Measurements from ENCODE around the gene PRAC2. TPM values are rescaled to one million over a fixed set of nuclear protein-coding genes. Genes with fewer than 3 reads are reported as not detected.

The PRAC2 gene
- total RNA-seq, 1 experiment from 2014 or later, result not detected

DNA sequence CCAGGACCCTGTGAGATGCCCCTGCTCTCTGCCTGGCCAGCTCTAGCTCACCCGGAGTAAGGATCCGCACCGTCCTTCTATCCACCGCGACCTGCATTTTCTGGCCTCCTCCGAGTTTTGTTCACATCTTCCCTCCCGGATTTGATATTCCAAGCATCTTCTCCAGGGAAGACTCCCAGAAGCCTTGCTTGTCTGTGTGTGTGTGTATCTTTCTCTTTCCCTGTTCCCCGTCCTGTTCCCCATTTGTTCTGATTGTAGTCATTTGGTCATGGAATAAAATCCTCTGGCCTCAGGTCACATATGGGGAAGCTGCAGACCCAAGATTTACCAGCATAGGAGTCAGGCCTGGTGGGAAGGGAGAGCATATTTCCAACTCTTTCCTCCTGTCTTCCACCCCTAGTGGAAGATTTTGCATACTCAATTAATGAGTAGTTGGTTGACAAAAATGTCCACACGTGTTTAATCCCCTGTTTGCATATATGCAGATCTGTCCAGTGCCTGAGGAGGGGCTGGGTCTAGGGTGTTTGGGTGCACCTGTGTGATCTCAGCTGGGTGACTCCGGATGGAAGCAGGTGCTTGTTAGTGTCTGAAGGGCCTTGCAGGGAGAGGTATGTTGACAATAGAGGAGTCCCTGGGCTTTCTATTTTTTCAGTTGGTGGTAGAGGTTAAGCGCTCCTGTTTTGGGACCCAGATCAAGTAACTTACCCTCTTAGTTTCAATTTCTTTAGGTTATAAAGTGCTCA, 2.5 kb upstream of the PRAC2 start:
- Histone ChIP-seq H3K36me3 (ENCODE audit: control insufficient read depth, insufficient read depth, low read length) (no peaks in the 10 kb centered on the region), H3K4me1 (ENCODE audit: control insufficient read depth, insufficient read depth, low read length) (no peaks in the 10 kb centered on the region; the same call in 1 of the 2 replicates), H3K27me3 (ENCODE audit: control insufficient read depth, insufficient read depth, low read length) (no peaks in the 10 kb centered on the region), H3K27ac (ENCODE audit: low read length) (no peak overlapping the region), H3K9me3 (ENCODE audit: control insufficient read depth, insufficient read depth, low read depth, low read length) (no peaks in the 10 kb centered on the region), H3K4me3 (ENCODE audit: low read depth in 2 of 2, low read length in 2 of 2) (no peak overlapping the region)
- TF ChIP-seq POLR2AphosphoS5 (IDR thresholded peaks at IDR 0.05; ENCODE audit: low read depth, low read length), result no peak
- no peak for TF ChIP-seq SIN3A (IDR thresholded peaks at IDR 0.05; ENCODE audit: borderline replicate concordance, insufficient read depth, low read depth, low read length)
- TF ChIP-seq TCF7L2 (IDR thresholded peaks at IDR 0.05; ENCODE audit: low read depth, low read length), result no peak
- TF ChIP-seq, protein P1, sequence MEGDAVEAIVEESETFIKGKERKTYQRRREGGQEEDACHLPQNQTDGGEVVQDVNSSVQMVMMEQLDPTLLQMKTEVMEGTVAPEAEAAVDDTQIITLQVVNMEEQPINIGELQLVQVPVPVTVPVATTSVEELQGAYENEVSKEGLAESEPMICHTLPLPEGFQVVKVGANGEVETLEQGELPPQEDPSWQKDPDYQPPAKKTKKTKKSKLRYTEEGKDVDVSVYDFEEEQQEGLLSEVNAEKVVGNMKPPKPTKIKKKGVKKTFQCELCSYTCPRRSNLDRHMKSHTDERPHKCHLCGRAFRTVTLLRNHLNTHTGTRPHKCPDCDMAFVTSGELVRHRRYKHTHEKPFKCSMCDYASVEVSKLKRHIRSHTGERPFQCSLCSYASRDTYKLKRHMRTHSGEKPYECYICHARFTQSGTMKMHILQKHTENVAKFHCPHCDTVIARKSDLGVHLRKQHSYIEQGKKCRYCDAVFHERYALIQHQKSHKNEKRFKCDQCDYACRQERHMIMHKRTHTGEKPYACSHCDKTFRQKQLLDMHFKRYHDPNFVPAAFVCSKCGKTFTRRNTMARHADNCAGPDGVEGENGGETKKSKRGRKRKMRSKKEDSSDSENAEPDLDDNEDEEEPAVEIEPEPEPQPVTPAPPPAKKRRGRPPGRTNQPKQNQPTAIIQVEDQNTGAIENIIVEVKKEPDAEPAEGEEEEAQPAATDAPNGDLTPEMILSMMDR (IDR thresholded peaks at IDR 0.05), result no peak
- TF ChIP-seq, protein P2, sequence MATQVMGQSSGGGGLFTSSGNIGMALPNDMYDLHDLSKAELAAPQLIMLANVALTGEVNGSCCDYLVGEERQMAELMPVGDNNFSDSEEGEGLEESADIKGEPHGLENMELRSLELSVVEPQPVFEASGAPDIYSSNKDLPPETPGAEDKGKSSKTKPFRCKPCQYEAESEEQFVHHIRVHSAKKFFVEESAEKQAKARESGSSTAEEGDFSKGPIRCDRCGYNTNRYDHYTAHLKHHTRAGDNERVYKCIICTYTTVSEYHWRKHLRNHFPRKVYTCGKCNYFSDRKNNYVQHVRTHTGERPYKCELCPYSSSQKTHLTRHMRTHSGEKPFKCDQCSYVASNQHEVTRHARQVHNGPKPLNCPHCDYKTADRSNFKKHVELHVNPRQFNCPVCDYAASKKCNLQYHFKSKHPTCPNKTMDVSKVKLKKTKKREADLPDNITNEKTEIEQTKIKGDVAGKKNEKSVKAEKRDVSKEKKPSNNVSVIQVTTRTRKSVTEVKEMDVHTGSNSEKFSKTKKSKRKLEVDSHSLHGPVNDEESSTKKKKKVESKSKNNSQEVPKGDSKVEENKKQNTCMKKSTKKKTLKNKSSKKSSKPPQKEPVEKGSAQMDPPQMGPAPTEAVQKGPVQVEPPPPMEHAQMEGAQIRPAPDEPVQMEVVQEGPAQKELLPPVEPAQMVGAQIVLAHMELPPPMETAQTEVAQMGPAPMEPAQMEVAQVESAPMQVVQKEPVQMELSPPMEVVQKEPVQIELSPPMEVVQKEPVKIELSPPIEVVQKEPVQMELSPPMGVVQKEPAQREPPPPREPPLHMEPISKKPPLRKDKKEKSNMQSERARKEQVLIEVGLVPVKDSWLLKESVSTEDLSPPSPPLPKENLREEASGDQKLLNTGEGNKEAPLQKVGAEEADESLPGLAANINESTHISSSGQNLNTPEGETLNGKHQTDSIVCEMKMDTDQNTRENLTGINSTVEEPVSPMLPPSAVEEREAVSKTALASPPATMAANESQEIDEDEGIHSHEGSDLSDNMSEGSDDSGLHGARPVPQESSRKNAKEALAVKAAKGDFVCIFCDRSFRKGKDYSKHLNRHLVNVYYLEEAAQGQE (IDR thresholded peaks at IDR 0.05; ENCODE audit: insufficient read depth in 1 of 2, low read depth in 2 of 2, low read length in 1 of 2), result no peak
- BruUV-seq (replicated peaks), result no TSS peak
- POLR2A ChIA-PET, result no interaction called here
- in situ Hi-C loops (cut with HindIII; ENCODE audit: low pct_unique_long_range_greater_than_20kb, low sequenced_read_pairs), result no loop called here
- DNase-seq (ENCODE audit: low read depth, low spot score), result no peak
- CTCF ChIA-PET, result no interaction called here
- intact Hi-C loops (cut with micrococcal nuclease; ENCODE audit: unreplicated experiment), result loop anchor here (5.0 kb wide), 1 partner anchor 43 kb away; no protein-coding TSS in a partner anchor
- no peak for ATAC-seq

DNA sequence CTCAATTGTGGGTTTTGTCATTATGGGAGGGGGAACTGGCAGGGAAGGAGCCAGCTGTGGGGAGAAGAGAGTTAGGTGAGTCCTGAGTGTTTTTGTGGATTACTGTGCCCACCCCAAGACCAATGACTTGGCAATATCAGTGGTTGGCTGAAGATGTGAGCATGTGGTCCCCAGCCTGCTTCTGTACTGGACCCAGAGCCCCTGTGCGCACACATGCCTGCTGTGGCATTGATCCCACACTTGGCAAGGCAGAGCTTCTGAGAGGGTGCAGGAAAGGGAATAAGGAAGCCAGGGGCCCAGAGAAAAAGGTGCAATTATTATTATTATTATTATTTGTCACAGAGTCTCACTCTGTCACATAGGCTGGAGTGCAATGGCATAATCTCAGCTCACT, 2.0 kb upstream of the PRAC2 start:
- H3K4me1 ChIP-seq (ENCODE audit: control insufficient read depth, insufficient read depth, low read length), result no peaks in the 10 kb centered on the region; the same call in 1 of the 2 replicates
- no peaks in the 10 kb centered on the region for H3K27me3 ChIP-seq (ENCODE audit: control insufficient read depth, insufficient read depth, low read length)
- H3K27ac ChIP-seq (ENCODE audit: low read length), result no peak overlapping the region
- TF ChIP-seq POLR2AphosphoS5 (IDR thresholded peaks at IDR 0.05; ENCODE audit: low read depth, low read length), result no peak
- ChIA-PET CTCF (interaction anchor here (0.6 kb wide), 1 partner anchor 158 kb away, joined by 3 read pairs; no protein-coding TSS in a partner anchor), POLR2A (no interaction called here)
- ATAC-seq, result no peak
- no peak for DNase-seq (ENCODE audit: low read depth, low spot score)
- no TSS peak for BruUV-seq (replicated peaks)
- intact Hi-C loops (cut with micrococcal nuclease; ENCODE audit: unreplicated experiment) (loop anchor here (5.0 kb wide), 1 partner anchor 44 kb away; no protein-coding TSS in a partner anchor), in situ Hi-C loops (cut with HindIII; ENCODE audit: low pct_unique_long_range_greater_than_20kb, low sequenced_read_pairs) (no loop called here)
- H3K9me3 ChIP-seq (ENCODE audit: control insufficient read depth, insufficient read depth, low read depth, low read length), result no peaks in the 10 kb centered on the region
- no peak overlapping the region for H3K4me3 ChIP-seq (ENCODE audit: low read depth in 2 of 2, low read length in 2 of 2)
- H3K36me3 ChIP-seq (ENCODE audit: control insufficient read depth, insufficient read depth, low read length), result no peaks in the 10 kb centered on the region
